MG63 (cell line): Measurements from ENCODE around the gene AFF3. TPM values are rescaled to one million over a fixed set of nuclear protein-coding genes. Genes with fewer than 3 reads are reported as not detected.
"Not testable (repeated sequence)": the region's sequence is repeated elsewhere in the genome, so short reads cannot be mapped to it uniquely, and the experiment has no call there.

Experiments
- DNase-seq: peaks from one replicate; pipeline ENCODE4 v3.0.0-alpha.2; 2020
- H3K27me3 ChIP-seq: fragments of 250-450 bp; sonication (Bioruptor Pico); 2 replicates; pipeline ENCODE4 v1.5.1; 2020; ENCODE audit warnings: mild to moderate bottlenecking, moderate library complexity
- H3K36me3 ChIP-seq: fragments of 250-450 bp; sonication (Bioruptor Pico); 2 replicates; pipeline ENCODE4 v1.5.1; 2020; ENCODE audit warnings: mild to moderate bottlenecking, moderate library complexity
- H3K4me3 ChIP-seq: fragments of 250-450 bp; sonication (Bioruptor Pico); 2 replicates; pipeline ENCODE4 v1.5.1; 2020; ENCODE audit warnings: mild to moderate bottlenecking, moderate library complexity
- H3K9me3 ChIP-seq: fragments of 250-450 bp; sonication (Bioruptor Pico); 2 replicates; pipeline ENCODE4 v1.5.1; 2020; ENCODE audit warnings: mild to moderate bottlenecking, moderate library complexity
- total RNA-seq: library from RNA; depleted of rRNA; stranded (reverse); fragments of >200 nt; shearing (Covaris generic); gene quantifications from 2 replicates; pipeline ENCODE4 v1.2.3, GENCODE V29; 2014; ENCODE audit warnings: low replicate concordance

The AFF3 gene
- total RNA-seq, 1 experiment from 2014 or later: 6.1 TPM

DNA sequence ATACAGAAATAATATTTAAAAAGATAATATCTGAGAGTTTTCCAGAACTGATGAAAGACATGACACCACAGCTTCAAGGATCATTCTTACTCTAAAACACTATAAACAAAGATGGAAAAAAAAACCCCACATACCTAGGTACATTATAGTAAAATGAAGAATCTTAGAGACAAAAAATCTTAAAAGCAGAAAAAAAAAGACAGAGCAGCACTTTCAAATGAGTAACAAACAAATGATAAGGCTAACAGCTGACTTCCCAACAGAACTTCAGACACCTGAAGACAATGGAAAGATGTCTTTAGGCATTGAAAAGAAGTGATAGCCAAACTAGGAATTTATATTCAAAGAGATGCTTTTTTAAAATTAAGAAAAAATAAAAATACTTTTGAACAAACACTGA is 21.2 kb upstream of the AFF3 start:
- no peak for DNase-seq
- no peaks in the 10 kb centered on the region for H3K36me3 ChIP-seq
- no peak overlapping the region for H3K4me3 ChIP-seq
- peaks cover 11% of the 10 kb centered on the region; the same call in 1 of the 2 replicates for H3K9me3 ChIP-seq
- no peaks in the 10 kb centered on the region for H3K27me3 ChIP-seq

DNA sequence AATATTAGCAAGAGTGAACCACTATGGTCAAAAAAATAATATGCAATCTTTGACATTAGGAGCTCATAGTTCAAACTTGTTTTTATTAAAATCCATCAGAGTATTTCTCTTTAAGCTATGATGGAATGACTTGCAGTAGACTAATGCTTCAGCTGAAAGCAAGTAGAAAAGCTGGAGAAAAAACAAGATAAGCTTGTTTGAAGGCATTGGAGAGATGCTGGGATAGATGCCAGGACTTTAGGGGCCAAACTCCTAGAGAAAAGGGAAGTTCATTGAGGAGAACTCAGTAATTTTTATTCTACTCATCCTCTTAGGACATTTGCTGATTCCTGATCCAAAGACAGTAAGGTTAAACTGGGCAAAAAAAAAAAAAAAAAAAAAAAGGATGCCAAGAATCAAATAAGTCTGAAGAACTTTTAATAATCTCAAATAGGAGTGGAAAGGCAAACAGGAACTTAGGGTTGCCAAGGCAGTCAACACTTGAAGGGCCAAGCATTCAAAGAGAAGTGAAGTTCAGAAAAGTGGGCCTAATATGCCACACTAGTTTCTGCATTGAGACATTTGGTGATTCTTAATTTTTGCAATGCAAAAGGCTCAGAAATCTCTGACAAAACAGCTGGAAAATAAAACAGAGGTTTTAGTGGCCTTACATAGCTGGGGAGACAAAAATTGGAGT is 19.7 kb upstream of the AFF3 start:
- DNase-seq: no peak
- H3K4me3 ChIP-seq: no peak overlapping the region

DNA sequence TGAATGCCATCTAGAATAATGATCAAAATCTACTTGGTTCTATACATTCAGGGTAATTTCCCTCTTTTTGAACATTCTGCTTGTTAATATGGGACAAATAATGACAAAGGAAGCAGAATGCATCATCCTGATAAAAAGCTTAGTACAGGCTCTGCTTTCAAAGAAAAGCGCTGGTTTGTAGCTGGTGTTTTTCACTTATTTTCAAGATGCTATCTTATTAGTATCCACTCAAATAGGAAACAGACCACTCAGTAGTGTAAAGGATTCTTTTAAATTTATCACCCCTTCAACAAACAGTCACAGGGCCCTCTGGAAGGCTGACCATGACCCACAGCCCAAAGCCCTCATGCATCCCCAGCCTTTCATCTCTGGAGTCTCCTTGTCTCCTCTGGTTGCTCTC is 18.0 kb upstream of the AFF3 start:
- H3K4me3 ChIP-seq: no peak overlapping the region
- H3K27me3 ChIP-seq: no peaks in the 10 kb centered on the region
- DNase-seq: no peak
- no peaks in the 10 kb centered on the region for H3K36me3 ChIP-seq
- peaks cover 11% of the 10 kb centered on the region; the same call in 1 of the 2 replicates for H3K9me3 ChIP-seq

More for the DNA sequence above, 19.7 kb upstream of the AFF3 start:
- Histone ChIP-seq H3K36me3 (no peaks in the 10 kb centered on the region), H3K9me3 (peaks cover 11% of the 10 kb centered on the region; the same call in 1 of the 2 replicates), H3K27me3 (no peaks in the 10 kb centered on the region)

DNA sequence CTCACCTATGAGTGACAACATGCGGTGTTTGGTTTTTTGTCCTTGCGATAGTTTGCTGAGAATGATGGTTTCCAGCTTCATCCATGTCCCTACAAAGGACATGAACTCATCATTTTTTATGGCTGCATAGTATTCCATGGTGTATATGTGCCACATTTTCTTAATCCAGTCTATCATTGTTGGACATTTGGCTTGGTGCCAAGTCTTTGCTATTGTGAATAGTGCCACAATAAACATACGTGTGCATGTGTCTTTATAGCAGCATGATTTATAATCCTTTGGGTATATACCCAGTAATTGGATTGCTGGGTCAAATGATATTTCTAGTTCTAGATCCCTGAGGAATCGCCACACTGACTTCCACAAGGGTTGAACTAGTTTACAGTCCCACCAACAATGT is 9.4 kb upstream of the AFF3 start:
- not testable (repeated sequence) for DNase-seq, H3K4me3 ChIP-seq, H3K9me3 ChIP-seq, H3K27me3 ChIP-seq, H3K36me3 ChIP-seq

DNA sequence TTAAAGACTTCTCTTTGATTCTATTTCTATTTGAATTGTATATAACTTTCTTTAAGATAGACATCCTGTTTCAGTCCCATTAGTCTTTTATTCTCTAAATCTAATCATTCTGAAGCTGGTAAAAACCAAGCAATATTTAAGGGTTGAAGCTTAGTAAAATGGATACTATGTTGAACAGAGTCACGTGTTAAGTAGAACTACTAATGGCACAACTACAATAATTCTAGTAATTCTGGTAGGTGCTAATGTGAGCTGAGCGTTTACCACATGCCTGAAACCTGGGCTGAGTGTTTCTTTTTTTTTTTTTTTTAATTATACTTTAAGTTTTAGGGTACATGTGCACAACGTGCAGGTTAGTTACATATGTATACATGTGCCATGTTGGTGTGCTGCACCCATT is 8.9 kb upstream of the AFF3 start:
- no peaks in the 10 kb centered on the region for H3K36me3 ChIP-seq
- no peak for DNase-seq
- no peaks in the 10 kb centered on the region for H3K27me3 ChIP-seq

DNA sequence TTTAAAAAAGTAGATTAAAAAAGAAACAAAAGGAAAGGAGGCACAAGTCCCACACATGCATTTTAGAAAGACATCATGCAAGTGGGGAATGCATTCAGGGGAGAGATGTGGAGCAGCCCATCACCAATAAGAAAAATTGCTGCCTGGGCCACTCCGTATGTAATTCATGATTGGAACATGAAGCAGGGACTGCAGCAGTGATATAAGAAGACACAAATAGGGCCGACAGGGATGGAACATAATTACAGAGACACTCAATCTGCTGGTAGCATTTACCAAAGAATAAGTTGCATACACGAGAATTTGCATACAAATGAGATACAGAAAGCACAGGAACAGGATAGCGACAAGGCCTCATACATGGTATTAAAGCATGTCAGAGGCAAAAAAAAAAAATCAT is 6.5 kb upstream of the AFF3 start:
- DNase-seq: no peak
- no peaks in the 10 kb centered on the region for H3K36me3 ChIP-seq
- H3K27me3 ChIP-seq: no peaks in the 10 kb centered on the region
- 0 out of 2 replicates have a peak, but pooled peaks cover 2% of the 10 kb centered on the region for H3K9me3 ChIP-seq
- H3K4me3 ChIP-seq: no peak overlapping the region

More for the DNA sequence above, 8.9 kb upstream of the AFF3 start:
- H3K9me3 ChIP-seq: 0 out of 2 replicates have a peak, but pooled peaks cover 2% of the 10 kb centered on the region
- no peak overlapping the region for H3K4me3 ChIP-seq

DNA sequence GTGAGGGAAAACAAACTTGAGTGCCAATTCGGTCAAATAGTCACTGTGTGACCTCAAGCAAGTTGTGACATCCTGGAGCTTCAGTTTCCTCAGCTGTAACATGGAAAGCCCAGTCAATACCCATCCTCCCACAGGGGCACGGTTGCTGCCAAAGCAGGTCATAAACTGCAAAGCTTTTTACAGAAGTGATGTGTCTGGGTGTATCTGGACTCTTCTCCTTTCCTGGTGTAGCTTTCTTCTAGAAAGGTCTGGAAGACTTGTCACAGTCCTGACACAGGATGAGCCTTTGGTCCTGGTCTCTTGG is 4.2 kb upstream of the AFF3 start:
- H3K27me3 ChIP-seq: no peaks in the 10 kb centered on the region
- no peaks in the 10 kb centered on the region for H3K36me3 ChIP-seq
- no peaks in the 10 kb centered on the region for H3K9me3 ChIP-seq
- DNase-seq: no peak
- no peak overlapping the region for H3K4me3 ChIP-seq

DNA sequence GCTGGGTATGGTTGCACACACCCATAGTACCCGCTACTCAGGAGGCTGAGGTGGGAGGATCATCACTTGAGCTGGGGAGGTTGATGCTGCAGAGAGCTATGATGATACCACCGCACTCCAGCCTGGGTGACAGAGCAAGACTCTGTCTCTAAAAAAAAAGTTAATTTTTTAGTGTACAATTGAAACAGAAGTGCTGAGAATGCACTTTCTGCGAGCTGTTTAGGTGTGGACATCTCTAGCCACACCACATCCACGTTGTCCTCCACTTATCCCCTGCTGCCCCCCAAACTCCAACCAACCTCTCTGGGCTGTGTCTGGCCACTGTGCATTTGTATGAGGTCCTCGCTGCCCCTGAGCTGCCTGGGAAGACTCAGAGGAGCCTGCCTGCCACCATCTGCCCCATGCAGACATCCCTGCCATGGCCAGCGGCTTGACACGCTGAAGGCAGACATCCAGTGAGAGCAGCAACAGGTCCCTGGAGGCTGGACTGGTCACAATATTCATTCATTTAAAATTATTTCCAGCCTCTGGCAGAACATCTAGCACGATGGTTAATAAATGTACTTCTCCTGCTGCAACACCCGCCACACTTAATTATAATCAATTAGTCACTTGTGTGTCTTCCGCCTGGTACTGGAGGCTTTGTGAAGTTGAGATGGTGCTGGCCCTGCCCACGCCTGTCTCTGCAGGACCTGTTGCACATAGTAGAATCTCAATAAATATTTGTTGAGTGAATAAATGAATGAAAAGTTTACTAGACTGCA is 3.7 kb upstream of the AFF3 start:
- no peaks in the 10 kb centered on the region for H3K36me3 ChIP-seq
- H3K9me3 ChIP-seq: no peaks in the 10 kb centered on the region
- no peak for DNase-seq
- no peak overlapping the region for H3K4me3 ChIP-seq
- H3K27me3 ChIP-seq: no peaks in the 10 kb centered on the region

DNA sequence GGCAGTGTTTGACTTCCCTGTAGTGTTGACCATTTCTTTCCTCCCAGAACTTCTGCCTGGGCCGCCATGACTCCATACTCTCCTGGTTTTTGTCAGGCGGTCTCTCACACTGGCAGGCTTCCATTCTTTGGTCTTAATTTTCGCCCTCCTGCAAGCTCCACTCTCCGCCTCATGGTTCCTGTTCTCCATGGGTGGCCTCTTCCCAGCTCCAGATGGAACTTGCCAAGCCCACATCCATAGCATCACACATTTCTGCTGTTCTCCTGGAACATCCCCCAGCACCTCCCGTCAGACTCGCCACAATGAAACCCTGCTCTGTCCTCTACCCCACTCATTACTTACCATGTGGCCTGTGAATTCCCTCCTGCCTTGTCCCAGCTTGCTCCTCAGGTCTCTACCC is 896 bp upstream of the AFF3 start:
- H3K4me3 ChIP-seq: no peak overlapping the region

DNA sequence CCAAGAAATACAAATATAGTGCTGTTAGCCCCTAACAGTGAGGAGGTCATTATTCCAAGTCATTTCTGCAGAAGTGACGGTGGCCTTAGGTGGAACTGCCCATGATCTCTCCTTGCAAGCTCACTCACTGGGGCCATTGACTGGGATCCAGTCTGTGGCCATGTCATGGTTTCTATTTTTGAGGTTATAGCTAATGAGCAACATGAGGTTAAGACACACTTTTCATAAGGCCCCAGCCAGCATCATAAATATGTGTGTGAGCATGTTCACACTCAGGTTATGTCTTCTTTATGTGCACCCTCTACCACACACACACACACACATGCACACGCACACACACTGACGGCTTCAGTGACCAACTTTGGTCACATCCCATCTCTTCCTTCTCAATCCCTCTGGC is 484 bp downstream of the AFF3 start:
- no peak for DNase-seq
- Histone ChIP-seq H3K4me3 (no peak overlapping the region), H3K27me3 (no peaks in the 10 kb centered on the region), H3K36me3 (no peaks in the 10 kb centered on the region), H3K9me3 (no peaks in the 10 kb centered on the region)

More for the DNA sequence above, 896 bp upstream of the AFF3 start:
- no peak for DNase-seq
- no peaks in the 10 kb centered on the region for H3K36me3 ChIP-seq
- H3K27me3 ChIP-seq: no peaks in the 10 kb centered on the region
- H3K9me3 ChIP-seq: no peaks in the 10 kb centered on the region

DNA sequence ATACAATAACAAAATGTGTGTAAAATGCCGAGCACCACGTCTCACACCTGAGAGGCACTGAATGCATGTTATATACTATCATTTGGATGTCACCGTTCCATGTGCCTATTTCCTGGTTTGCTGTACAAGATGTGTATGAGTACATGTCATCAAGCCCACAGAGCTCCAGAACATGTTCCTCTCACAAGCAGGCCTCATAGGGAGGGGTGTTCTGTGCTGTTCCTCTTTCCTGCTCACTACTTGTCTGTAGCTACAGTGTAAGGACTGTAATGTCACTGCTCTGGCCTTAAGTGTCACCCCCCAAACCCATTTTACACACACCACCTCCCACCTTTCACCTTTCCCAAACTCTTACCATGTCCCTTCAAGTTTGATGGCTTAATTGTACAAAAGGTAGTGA is 1.8 kb downstream of the AFF3 start:
- DNase-seq: no peak
- Histone ChIP-seq H3K4me3 (no peak overlapping the region), H3K36me3 (no peaks in the 10 kb centered on the region), H3K27me3 (no peaks in the 10 kb centered on the region), H3K9me3 (no peaks in the 10 kb centered on the region)

DNA sequence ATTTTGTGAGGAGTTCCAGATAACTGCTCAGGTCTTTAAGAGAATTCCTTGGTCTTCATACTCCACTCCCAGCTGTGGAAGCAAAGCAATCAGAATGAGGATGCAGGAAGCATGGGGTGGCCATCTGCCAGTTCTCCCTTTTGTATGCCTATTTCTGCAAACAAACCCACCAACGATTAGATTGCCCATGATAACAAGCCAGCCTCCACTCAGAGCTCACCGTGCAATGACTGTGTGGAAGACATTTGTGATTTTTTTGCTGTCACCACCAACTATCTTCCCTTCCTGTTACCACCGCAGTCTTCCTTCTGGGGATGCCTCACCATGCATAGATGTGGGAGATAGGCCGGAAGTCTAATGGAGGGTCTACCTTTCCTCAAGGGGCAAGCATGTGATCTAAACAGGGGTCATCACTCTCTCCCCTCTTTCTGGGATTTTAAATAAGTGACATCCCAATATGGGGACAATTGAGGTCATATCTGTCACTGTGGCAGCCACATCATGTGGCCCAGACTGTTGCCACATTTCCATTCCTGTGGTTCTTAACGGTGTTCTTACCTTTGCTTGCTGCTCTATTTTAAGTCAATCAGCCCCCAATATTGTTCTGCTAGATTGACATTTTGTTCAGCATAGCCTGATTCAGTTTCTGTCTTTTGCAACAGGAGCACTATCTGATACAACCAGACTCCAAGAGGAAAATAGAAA is 4.4 kb downstream of the AFF3 start:
- Histone ChIP-seq H3K9me3 (no peaks in the 10 kb centered on the region), H3K4me3 (no peak overlapping the region), H3K36me3 (no peaks in the 10 kb centered on the region), H3K27me3 (no peaks in the 10 kb centered on the region)
- DNase-seq: no peak

DNA sequence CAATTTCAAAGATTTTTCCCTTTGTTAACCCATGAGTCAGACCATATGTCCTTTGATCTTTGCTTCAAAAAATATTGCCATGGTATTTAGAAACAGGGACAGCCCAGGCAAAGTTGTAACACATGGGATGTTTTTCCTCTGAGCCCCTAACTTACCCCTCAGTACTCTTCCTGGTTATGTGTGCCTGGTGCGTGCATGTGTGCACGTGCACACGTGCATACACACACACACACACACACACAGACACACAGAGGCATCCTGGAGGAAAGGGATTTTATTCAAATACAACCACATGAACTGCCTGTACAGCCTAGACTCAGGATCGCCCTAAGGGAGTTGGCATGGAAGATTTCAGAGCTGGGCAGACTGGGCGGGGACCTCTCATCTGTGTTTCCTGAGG is 5.1 kb downstream of the AFF3 start:
- DNase-seq: no peak
- Histone ChIP-seq H3K9me3 (no peaks in the 10 kb centered on the region), H3K36me3 (no peaks in the 10 kb centered on the region), H3K27me3 (no peaks in the 10 kb centered on the region), H3K4me3 (no peak overlapping the region)

DNA sequence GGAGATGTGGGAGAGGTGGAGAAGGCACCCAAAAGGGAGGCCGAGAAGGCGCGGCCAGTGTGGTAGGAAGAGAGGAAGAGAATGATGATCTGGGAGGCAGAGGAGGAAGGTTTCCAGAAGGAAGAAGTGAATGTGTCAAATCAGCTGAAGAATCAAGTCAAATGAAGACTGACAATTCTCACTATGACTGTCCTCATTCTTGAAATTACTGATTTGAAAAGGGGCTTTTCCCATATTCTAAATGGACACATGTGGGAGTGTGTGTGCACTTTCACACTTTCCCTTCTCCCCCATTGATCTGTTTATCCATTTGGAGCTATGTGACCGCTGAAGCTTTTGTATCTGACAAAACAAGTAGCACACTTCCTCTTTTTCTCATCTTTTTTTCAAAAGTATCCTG is 6.1 kb downstream of the AFF3 start:
- no peaks in the 10 kb centered on the region for H3K9me3 ChIP-seq
- no peaks in the 10 kb centered on the region for H3K27me3 ChIP-seq
- no peaks in the 10 kb centered on the region for H3K36me3 ChIP-seq
- no peak overlapping the region for H3K4me3 ChIP-seq
- no peak for DNase-seq

DNA sequence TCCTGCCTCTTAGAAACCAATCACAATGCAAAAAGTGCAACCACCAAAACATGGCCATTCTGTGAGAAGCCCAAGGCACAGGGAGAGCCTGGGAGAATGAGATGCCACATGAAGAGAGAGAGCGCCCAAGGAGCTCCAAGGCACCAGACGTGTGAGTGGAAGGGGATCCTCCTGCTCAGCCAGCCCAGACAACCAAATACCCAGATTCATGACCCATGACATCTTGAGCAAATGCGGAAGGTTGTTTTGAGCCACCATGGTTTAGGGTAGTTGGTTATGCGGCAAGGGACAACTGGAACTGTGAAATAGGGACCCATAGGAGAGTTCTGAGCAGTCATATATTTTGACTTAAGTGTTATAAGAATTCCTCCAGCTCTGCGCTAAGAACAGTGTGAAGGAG is 7.0 kb downstream of the AFF3 start:
- no peak for DNase-seq
- Histone ChIP-seq H3K4me3 (no peak overlapping the region), H3K9me3 (no peaks in the 10 kb centered on the region), H3K36me3 (no peaks in the 10 kb centered on the region), H3K27me3 (no peaks in the 10 kb centered on the region)

DNA sequence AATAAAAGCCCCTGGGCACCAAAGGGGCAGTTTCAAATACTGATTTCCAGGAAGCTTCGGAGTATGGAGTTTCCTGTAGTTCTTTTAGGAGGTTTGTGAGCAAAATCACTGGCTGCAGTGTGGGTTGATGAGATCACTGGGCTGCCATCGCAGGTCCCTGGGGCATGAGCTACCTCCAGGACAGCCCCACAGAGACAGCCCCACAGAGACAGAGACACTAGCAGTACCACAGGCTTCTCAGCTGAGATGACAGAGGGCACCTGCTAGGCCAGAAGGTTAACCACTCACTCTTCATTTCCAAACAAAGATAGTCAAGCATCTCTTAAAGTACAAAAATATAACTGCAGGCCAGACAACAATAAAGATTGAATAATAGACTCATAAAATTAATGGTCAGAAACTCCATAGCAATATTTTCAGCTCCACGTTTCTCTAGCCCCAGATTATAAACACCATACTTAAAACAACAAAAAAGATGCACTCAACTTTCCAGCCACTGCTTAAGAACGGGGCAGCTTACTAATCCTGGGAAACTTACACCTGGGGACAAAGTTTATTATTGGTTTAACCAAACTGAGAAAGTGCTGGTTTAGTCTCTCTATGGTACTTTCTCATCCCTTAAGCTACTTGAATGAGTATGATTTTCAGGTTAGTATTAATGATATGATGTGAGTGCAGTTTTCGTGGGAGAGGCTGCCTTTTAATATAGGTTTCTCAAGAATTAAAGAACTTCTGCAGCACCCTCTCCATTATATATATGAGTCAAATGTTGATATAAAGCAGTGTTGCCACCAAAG is 11.6 kb downstream of the AFF3 start:
- no peak overlapping the region for H3K4me3 ChIP-seq
- no peaks in the 10 kb centered on the region for H3K9me3 ChIP-seq
- no peaks in the 10 kb centered on the region for H3K27me3 ChIP-seq
- no peak for DNase-seq
- no peaks in the 10 kb centered on the region for H3K36me3 ChIP-seq

DNA sequence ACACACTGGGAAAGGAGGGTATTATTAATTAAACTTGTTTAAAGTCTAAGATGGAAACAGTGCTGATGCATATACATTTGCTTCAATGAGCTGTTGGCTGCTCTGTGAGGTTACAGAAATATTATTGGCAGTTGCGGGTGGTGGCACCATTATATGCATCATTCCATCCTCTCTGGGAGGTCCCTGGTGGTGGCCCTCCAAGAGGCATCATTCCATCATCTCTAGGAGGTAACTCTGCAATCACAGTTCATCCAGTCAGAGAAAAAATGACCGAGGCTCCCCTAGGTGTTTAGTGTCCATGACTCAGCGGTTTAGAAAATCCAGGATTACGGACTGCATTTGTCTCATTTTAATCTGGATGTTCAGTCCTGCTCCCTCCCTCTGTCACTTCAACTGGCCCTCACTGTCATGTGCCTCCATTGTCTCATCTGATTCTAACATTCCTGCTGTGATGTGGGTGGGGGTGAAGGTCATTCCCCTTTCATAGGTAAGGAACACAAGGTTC is 15.4 kb downstream of the AFF3 start:
- Histone ChIP-seq H3K9me3 (no peaks in the 10 kb centered on the region), H3K36me3 (no peaks in the 10 kb centered on the region)
- no peak for DNase-seq

More for the DNA sequence above, 15.4 kb downstream of the AFF3 start:
- Histone ChIP-seq H3K27me3 (no peaks in the 10 kb centered on the region), H3K4me3 (no peak overlapping the region)
